KOPT-K1 (cell line): ENCODE results near the gene FHOD3.

Experiments used
- H3K27ac ChIP-seq: fragments of 200-600 bp; sonication (generic); 2 replicates; pipeline ENCODE4 v1.5.1; 2016; ENCODE audit warnings: antibody characterized with exemption, mild to moderate bottlenecking, low read depth, low read length; ENCODE audit not compliant: poor library complexity, severe bottlenecking
- H3K36me3 ChIP-seq: fragments of 200-600 bp; sonication (generic); 2 replicates; pipeline ENCODE4 v1.5.1; 2017; ENCODE audit warnings: antibody characterized with exemption, mild to moderate bottlenecking, low read length, moderate library complexity; ENCODE audit not compliant: insufficient read depth
- H3K9me3 ChIP-seq: fragments of 200-600 bp; sonication (generic); 2 replicates; pipeline ENCODE4 v1.5.1; 2017; ENCODE audit warnings: antibody characterized with exemption, low read length, mild to moderate bottlenecking; ENCODE audit not compliant: insufficient read depth, poor library complexity, severe bottlenecking

FHOD3 gene

DNA sequence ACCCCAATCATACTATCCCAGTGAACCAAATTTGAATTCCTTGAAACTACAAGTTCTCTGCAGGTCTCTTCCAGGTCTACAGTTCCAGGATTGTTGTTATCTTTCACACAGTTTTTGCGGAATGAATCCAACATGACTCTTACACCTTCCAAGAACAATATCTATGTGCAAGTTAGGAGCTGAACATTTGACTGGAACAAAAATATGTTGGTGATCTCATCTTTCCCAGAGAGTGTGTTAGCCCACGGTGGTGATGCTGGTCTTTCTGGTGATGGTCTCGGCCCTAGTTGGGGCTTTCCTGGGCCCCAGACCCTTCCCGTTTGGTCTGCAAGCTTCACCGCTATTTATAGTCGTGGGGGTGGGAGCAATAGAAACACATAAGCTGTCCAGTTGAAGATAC lies 357.6 kb downstream of the FHOD3 start:
- no peak overlapping the region for H3K27ac ChIP-seq
- H3K36me3 ChIP-seq = no peaks in the 10 kb centered on the region
- no peaks in the 10 kb centered on the region for H3K9me3 ChIP-seq

DNA sequence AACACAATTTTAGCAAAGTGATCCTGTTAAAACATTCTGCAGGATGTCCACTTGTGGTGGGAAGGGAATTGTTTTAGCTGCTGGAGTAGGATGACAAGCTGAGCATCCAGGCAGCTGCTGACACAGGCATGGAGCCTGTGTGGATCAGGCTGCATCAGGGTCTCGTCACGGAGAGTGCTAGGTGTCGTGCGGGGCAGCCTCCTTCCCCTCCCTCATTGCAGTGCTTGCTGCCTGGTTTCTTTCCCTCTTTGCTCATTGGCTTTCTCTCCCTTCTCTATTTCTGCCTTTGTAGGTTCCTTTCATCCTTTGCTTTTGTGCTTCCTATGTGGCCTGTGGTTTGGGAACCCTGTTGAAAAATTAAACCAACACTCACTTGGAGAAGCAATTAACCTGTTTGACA lies 358.4 kb downstream of the FHOD3 start:
- no peaks in the 10 kb centered on the region for H3K36me3 ChIP-seq
- H3K9me3 ChIP-seq = no peaks in the 10 kb centered on the region
- no peak overlapping the region for H3K27ac ChIP-seq

- H3K36me3 ChIP-seq = no peaks in the 10 kb centered on the region
- H3K27ac ChIP-seq = no peak overlapping the region
- no peaks in the 10 kb centered on the region for H3K9me3 ChIP-seq
Measured at GRCh38 chr18:36658611-36659010, 361.1 kb downstream of the FHOD3 start.

DNA sequence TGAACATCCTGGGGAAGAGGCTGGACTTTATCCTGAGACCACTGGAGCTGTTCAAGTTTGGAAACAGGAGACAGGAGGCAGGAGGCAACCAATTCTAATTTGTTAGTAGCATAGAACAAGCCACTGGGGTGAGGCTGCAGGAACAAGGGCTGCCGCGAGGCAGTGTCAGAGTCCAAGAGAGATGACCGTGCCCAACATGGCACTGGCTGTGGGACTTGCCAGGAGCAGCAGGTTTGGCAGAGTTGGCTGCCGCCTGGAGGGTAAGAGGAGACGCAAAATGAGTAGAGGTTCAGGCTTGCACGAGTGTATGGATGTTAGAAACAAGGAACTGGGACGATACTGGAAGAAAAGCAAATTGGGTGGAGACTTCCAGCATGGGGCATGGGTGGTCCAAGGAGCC lies 362.8 kb downstream of the FHOD3 start:
- Histone ChIP-seq H3K36me3 (no peaks in the 10 kb centered on the region), H3K9me3 (no peaks in the 10 kb centered on the region), H3K27ac (no peak overlapping the region)

DNA sequence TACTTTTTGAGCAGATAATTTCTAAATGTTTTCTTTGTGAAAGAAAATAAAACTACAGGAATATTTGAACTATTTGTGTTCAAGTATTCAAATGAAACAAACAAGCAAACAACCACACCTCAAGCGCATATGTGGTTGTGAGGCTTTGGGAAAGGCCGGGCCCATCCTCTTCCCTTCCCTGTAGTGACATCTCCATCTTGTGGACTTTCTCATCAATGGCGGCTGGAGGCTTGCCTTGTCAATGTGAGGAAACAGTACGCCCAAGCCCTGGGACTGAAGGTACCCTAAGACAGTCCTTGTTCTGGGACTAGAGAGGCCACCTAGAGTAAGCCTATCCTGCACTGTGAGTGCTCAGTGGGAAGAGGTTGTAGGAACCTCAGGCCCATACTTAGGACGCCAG lies 364.5 kb downstream of the FHOD3 start:
- Histone ChIP-seq H3K9me3 (no peaks in the 10 kb centered on the region), H3K36me3 (no peaks in the 10 kb centered on the region), H3K27ac (no peak overlapping the region)

GRCh38 chr18:36663312-36663711 lies 365.8 kb downstream of the FHOD3 start:
- Histone ChIP-seq H3K27ac (no peak overlapping the region), H3K36me3 (no peaks in the 10 kb centered on the region), H3K9me3 (no peaks in the 10 kb centered on the region)

DNA sequence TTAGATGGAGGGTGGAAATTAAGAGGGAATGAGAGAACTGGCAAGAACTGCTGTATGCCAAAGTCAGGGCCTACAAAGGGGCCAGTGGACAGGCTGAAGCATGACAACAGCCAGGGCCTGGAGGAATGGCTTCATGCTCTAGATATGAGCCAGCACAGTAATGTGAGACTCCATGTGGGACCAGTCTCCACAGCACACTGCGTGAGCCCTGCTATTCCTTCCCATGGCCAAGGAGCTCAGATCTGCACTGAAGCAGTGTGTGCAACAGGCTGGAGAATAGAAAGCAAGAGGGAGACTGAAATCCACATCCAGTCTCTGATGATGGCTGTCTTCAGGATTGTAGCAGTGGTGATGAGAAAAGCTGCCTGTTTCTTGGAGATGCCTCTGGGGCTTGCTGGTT lies 368.4 kb downstream of the FHOD3 start:
- Histone ChIP-seq H3K9me3 (no peaks in the 10 kb centered on the region), H3K27ac (no peak overlapping the region), H3K36me3 (no peaks in the 10 kb centered on the region)

DNA sequence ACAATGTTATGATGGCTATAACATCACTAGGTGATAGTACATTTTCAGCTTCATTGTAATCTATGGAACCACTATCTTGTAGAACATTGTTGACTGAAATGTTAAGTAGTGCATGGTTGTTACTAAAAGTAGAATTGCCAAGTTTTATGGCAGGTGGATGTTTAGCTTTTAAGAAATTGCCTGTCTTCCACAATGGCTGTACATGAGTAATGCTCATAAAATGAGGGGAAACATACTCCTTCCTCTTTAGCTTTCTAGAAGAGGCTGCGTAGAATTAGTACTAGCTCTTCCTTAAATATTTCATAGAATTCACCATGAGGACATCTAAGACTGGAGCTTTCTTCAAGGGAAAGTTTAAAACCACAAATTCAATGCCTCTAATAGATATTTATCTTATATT lies 370.3 kb downstream of the FHOD3 start:
- H3K27ac ChIP-seq = no peak overlapping the region
- H3K36me3 ChIP-seq = no peaks in the 10 kb centered on the region
- H3K9me3 ChIP-seq = no peaks in the 10 kb centered on the region

DNA sequence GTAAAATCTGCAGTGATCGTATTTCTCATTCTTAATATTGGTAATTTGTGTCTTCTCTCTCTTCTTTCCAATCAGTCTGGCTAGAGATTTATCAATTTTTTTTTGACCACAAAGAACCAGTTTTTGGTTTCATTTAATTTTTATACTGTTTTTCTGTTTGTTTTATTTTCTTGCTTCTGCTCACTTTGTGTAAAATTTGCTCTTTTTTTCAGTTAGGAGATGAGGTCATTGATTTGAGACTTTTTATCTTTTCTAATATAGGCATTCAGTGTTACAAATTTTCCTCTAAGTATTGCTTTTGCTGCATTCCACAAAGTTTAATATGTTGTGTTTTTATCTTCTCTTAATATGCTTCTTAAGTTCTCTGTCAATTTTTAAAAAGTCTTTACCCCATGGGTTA lies 370.8 kb downstream of the FHOD3 start:
- Histone ChIP-seq H3K27ac (no peak overlapping the region), H3K9me3 (no peaks in the 10 kb centered on the region), H3K36me3 (no peaks in the 10 kb centered on the region)

DNA sequence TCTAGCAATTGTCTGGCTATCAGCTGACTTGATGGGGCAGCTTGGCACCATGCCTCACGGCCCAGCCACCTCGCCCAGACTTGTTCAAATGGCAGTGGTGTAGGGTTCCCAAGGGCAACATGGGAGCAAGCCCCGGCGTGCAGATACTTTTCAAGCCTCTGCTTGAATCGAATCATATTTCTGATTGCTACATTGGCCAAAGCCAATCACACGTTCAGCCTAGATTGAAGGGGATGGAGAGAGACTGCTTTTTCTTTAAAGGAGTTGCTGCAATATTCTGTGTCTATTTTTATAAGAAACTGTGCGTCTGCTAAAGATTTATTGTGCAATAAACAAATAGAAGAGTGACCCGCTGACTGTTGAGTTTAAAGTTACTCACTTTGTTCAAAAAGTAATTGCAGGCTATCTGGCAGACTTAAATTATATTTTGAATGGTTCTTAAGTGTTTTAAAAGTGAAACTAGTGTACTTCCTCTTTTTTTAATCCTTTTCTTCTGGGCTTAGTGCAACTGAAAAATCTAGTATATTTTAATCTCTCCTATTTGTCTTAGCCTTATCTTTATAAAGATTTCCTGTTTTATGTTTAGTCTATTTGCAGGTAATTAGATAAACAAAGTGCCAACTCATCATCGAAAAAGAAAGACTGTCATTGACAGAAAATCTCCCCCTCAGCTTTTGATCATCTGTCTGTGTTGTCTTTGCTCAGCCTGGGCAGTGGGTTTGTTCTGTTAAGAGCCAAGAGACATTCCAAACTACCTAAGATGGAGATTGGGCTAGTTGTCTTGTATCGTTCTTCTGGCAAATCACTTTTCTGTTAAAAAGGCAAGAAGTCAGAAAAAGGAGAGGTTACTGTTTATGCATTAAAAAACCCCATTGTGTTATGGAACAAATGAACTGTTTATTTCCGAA lies 375.2 kb downstream of the FHOD3 start:
- peaks cover 13% of the 10 kb centered on the region for H3K9me3 ChIP-seq
- no peaks in the 10 kb centered on the region for H3K36me3 ChIP-seq
- H3K27ac ChIP-seq = no peak overlapping the region

GRCh38 chr18:36673452-36673851 lies 375.9 kb downstream of the FHOD3 start:
- Histone ChIP-seq H3K36me3 (no peaks in the 10 kb centered on the region), H3K9me3 (peaks cover 13% of the 10 kb centered on the region), H3K27ac (no peak overlapping the region)

GRCh38 chr18:36675076-36675475 lies 377.6 kb downstream of the FHOD3 start:
- Histone ChIP-seq H3K9me3 (peaks cover 13% of the 10 kb centered on the region), H3K27ac (no peak overlapping the region), H3K36me3 (no peaks in the 10 kb centered on the region)

DNA sequence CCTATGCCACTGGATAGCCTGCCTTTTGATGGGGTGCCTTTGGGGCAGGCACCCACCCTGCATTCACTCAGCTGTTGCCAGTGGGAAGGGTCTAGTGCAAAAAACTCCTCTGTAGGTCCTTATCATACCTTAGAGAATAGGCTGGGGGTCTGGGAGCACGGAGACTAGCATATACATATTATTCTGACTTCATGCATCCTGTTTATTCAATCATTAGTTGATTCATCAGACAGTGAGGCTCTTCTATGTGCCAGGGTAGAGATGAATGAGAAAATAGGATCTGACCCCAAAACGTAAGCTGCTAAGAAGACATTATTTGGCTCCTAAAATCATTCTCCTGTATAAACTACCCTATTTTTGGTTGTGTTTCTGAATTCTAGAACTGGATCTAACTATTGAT lies 378.0 kb downstream of the FHOD3 start:
- Histone ChIP-seq H3K36me3 (no peaks in the 10 kb centered on the region), H3K27ac (no peak overlapping the region), H3K9me3 (peaks cover 13% of the 10 kb centered on the region)

GRCh38 chr18:36676629-36677028 lies 379.1 kb downstream of the FHOD3 start:
- Histone ChIP-seq H3K36me3 (no peaks in the 10 kb centered on the region), H3K27ac (no peak overlapping the region), H3K9me3 (peaks cover 13% of the 10 kb centered on the region)

- no peaks in the 10 kb centered on the region for H3K36me3 ChIP-seq
- H3K9me3 ChIP-seq = peaks cover 25% of the 10 kb centered on the region
- no peak overlapping the region for H3K27ac ChIP-seq
Measured at GRCh38 chr18:36680042-36680441, 382.5 kb downstream of the FHOD3 start.

DNA sequence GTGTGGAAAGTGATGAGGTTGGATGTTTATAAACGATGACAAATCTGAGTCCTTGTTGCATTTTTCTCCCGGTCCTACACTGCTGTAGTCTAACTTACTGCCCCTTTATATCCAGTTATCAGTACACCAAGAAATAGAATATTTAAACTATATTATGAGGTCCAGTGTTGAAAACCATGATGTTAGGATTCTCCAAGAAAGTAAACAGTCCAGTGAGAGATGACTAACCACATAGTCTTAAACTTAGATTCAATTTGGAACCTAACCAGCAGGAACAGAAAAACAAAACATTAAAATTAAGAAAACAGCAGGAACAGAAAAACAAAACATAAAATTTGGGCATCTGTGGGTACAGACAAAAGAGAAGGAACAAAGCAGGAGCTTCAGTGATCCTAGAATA lies 388.1 kb downstream of the FHOD3 start:
- H3K36me3 ChIP-seq = no peaks in the 10 kb centered on the region
- peaks cover 12% of the 10 kb centered on the region for H3K9me3 ChIP-seq
- H3K27ac ChIP-seq = no peak overlapping the region
